CD14-positive monocyte (primary cell): Measurements from ENCODE around the gene DSC1. TPM values are rescaled to one million over a fixed set of nuclear protein-coding genes. Genes with fewer than 3 reads are reported as not detected.

Experiments used
- DNase-seq, 3 donors: peaks; one replicate each; pipeline ENCODE4 v3.0.0-alpha.2; 2011 to 2022
- H2AFZ ChIP-seq: 2 replicates; pipeline ENCODE4 v1.6.0; 2012; ENCODE audit warnings: mild to moderate bottlenecking, low read depth, low read length, inconsistent platforms; ENCODE audit not compliant: insufficient read depth, poor library complexity, severe bottlenecking
- H3K27ac ChIP-seq, 2 donors: 1 replicate in 1 of 2; 2 replicates in 1 of 2; pipeline ENCODE4 v1.5.1; 2012 to 2013; ENCODE audit warnings: low read length in 2 of 2, control low read depth in 1 of 2, inconsistent platforms in 1 of 2, low read depth in 1 of 2, mild to moderate bottlenecking in 1 of 2
- H3K27me3 ChIP-seq, 2 donors: one replicate each; pipeline versions ENCODE4 v1.6.0 to v1.6.1; 2011 to 2013; ENCODE audit warnings: low read length in 2 of 2; ENCODE audit not compliant: control insufficient read depth in 2 of 2, insufficient read depth in 2 of 2
- H3K36me3 ChIP-seq, 2 donors: replicated peaks in 1 of 2; 1 replicate in 1 of 2; 2 replicates in 1 of 2; pipeline versions ENCODE4 v1.5.1 to v1.6.1; 2012 to 2013; ENCODE audit warnings: low read length in 2 of 2, control low read depth in 1 of 2, inconsistent platforms in 1 of 2, mild to moderate bottlenecking in 1 of 2; ENCODE audit not compliant: insufficient read depth in 2 of 2, control insufficient read depth in 1 of 2
- H3K4me1 ChIP-seq, 2 donors: 1 replicate in 1 of 2; 2 replicates in 1 of 2; pipeline versions ENCODE4 v1.5.1 to v1.6.1; 2012 to 2013; ENCODE audit warnings: low read length in 2 of 2, control low read depth in 1 of 2, inconsistent platforms in 1 of 2, mild to moderate bottlenecking in 1 of 2, moderate library complexity in 1 of 2; ENCODE audit not compliant: insufficient read depth in 2 of 2, control insufficient read depth in 1 of 2
- H3K4me2 ChIP-seq: replicated peaks from 2 replicates; pipeline ENCODE3; 2012; ENCODE audit warnings: low read length, moderate library complexity, mild to moderate bottlenecking; ENCODE audit not compliant: poor library complexity, severe bottlenecking; ENCODE audit errors: extremely low read depth
- H3K4me3 ChIP-seq, 3 experiments: fragments of 200-600 bp in 1 of 3; sonication (generic) in 1 of 3; replicated peaks in 1 of 3; 1 replicate in 2 of 3; 2 replicates in 1 of 3; pipeline ENCODE4 v1.5.1; 2011 to 2013; ENCODE audit warnings: low read length in 3 of 3, mild to moderate bottlenecking in 3 of 3, control low read depth in 2 of 3, low read depth in 2 of 3, inconsistent platforms in 1 of 3, moderate library complexity in 1 of 3
- H3K79me2 ChIP-seq: 2 replicates; pipeline ENCODE4 v1.6.0; 2012; ENCODE audit warnings: mild to moderate bottlenecking, control low read depth, inconsistent platforms, low read length, moderate library complexity; ENCODE audit not compliant: insufficient read depth
- H3K9ac ChIP-seq: 2 replicates; pipeline ENCODE4 v1.6.0; 2017; ENCODE audit warnings: low read length, mild to moderate bottlenecking; ENCODE audit not compliant: insufficient read depth, poor library complexity, severe bottlenecking
- H3K9me3 ChIP-seq, 2 donors: replicated peaks in 1 of 2; 1 replicate in 1 of 2; 2 replicates in 1 of 2; pipeline versions ENCODE4 v1.5.1 to v1.6.1; 2012 to 2013; ENCODE audit warnings: low read length in 2 of 2, control low read depth in 1 of 2; ENCODE audit not compliant: control insufficient read depth in 1 of 2, insufficient read depth in 1 of 2
- H4K20me1 ChIP-seq: 2 replicates; pipeline ENCODE4 v1.6.0; 2012; ENCODE audit warnings: mild to moderate bottlenecking, low read length, control low read depth, moderate library complexity; ENCODE audit not compliant: insufficient read depth
- H3K27ac Mint-ChIP-seq, 7 donors: one replicate each; pipeline ENCODE4 v1.8.0; 2020; ENCODE audit warnings: mild to moderate bottlenecking in 7 of 7, mixed read lengths in 7 of 7, moderate library complexity in 6 of 7, inconsistent platforms in 2 of 7
- H3K27me3 Mint-ChIP-seq, 3 donors: one replicate each; pipeline ENCODE4 v1.8.0; 2021 to 2022; ENCODE audit warnings: low read depth in 3 of 3, mild to moderate bottlenecking in 3 of 3, mixed read lengths in 3 of 3, moderate library complexity in 3 of 3, inconsistent platforms in 1 of 3
- H3K36me3 Mint-ChIP-seq, 2 donors: one replicate each; pipeline ENCODE4 v1.8.0; 2020; ENCODE audit warnings: mixed read lengths in 2 of 2, inconsistent platforms in 1 of 2, mild to moderate bottlenecking in 1 of 2
- H3K4me1 Mint-ChIP-seq: one replicate; pipeline ENCODE4 v1.8.0; 2020; ENCODE audit warnings: mild to moderate bottlenecking, mixed read lengths
- H3K4me3 Mint-ChIP-seq, 2 donors: one replicate each; pipeline ENCODE4 v1.8.0; 2020; ENCODE audit warnings: mild to moderate bottlenecking in 2 of 2, mixed read lengths in 2 of 2, moderate library complexity in 1 of 2
- H3K9me3 Mint-ChIP-seq, 7 donors: one replicate each; pipeline ENCODE4 v1.8.0; 2020 to 2022; ENCODE audit warnings: mixed read lengths in 7 of 7, mild to moderate bottlenecking in 6 of 7, moderate library complexity in 6 of 7, inconsistent platforms in 2 of 7
- CTCF ChIP-seq: fragments of 200-600 bp; IDR thresholded peaks from one replicate; pipeline ENCODE4 v1.8.0; 2022; ENCODE audit warnings: antibody characterized with exemption, mild to moderate bottlenecking
- WGBS: methylation state at CpG from one replicate; pipeline ENCODE4 v1.1.5; 2013; ENCODE audit warnings: missing lambda C conversion rate; ENCODE audit not compliant: insufficient coverage; 5-methylcytosine and 5-hydroxymethylcytosine counted together
- intact Hi-C, 2 donors: fragments of 100-400 bp; cut with micrococcal nuclease; formaldehyde crosslinking; loops; one replicate each; pipeline versions ENCODE4 v1.15.0 to v1.15.1; 2023
- polyA plus RNA-seq, 3 donors: library from polyadenylated mRNA; depleted of rRNA in 1 of 3; unstranded in 2 of 3; stranded (reverse) in 1 of 3; fragments of 300-500 nt in 2 of 3; fragments of >200 nt in 1 of 3; fragmentation: Illumina TruSeq in 2 of 3; gene quantifications; 1 replicate in 2 of 3; 2 replicates in 1 of 3; pipeline ENCODE4 v1.2.3, GENCODE V29; 2012 to 2021

Gene DSC1
- polyA plus RNA-seq, 3 donors = not detected

- Histone ChIP-seq H3K4me1 (peaks cover 17 to 20% of the 10 kb centered on the region in 2 donors), H3K4me2 (no peak overlapping the region), H3K9ac (no peak overlapping the region), H3K79me2 (no peaks in the 10 kb centered on the region), H3K9me3 (no peaks in the 10 kb centered on the region), H2AFZ (peak overlapping the region; percentile 95), H3K27ac (no peak overlapping the region), H4K20me1 (no peaks in the 10 kb centered on the region), H3K4me3 (peak overlapping the region in 1 of 3 experiments; percentile 90), H3K36me3 (no peaks in the 10 kb centered on the region), H3K27me3 (peaks cover 19 to 25% of the 10 kb centered on the region in 2 donors)
- WGBS = 94% methylated on average over 7 of the region's 10 CpGs
- Mint-ChIP-seq H3K4me3 (peak overlapping the region in 1 of 2 donors; percentile 48), H3K27me3 (peaks cover 26 to 37% (median 34%) of the 10 kb centered on the region in 3 donors), H3K36me3 (no peaks in the 10 kb centered on the region), H3K4me1 (peaks cover 21% of the 10 kb centered on the region), H3K9me3 (peaks cover 0 to 7% (median 0%) of the 10 kb centered on the region in 7 donors), H3K27ac (no peak overlapping the region)
- no peak for TF ChIP-seq CTCF
- intact Hi-C loops = loop anchor here in 1 of 2 donors (10.0 kb wide), 1 partner anchor 115 kb away; no protein-coding TSS in a partner anchor
- DNase-seq = no peak
These were observed 63.0 kb downstream of the DSC1 start for GRCh38 chr18:31099450-31100230.

- intact Hi-C loops = no loop called here
- no peaks in the 10 kb centered on the region for H3K9me3 ChIP-seq
- no peak overlapping the region for H3K27ac Mint-ChIP-seq
- H3K4me1 Mint-ChIP-seq = peaks cover 19% of the 10 kb centered on the region
- H3K4me2 ChIP-seq = no peak overlapping the region
- H3K79me2 ChIP-seq = no peaks in the 10 kb centered on the region
- H3K9me3 Mint-ChIP-seq = peaks cover 0 to 7% (median 0%) of the 10 kb centered on the region in 7 donors
- peaks cover 17 to 20% of the 10 kb centered on the region in 2 donors for H3K4me1 ChIP-seq
- peaks cover 13 to 18% of the 10 kb centered on the region in 2 donors for H3K27me3 ChIP-seq
- no peak overlapping the region for H3K4me3 ChIP-seq
- no peaks in the 10 kb centered on the region for H3K36me3 ChIP-seq
- no peak overlapping the region for H3K9ac ChIP-seq
- H4K20me1 ChIP-seq = no peaks in the 10 kb centered on the region
- H2AFZ ChIP-seq = no peak overlapping the region
- no peak for DNase-seq
- H3K36me3 Mint-ChIP-seq = no peaks in the 10 kb centered on the region
- no peak overlapping the region for H3K27ac ChIP-seq
- H3K4me3 Mint-ChIP-seq = no peak overlapping the region
- no peak for TF ChIP-seq CTCF
- peaks cover 21 to 30% (median 27%) of the 10 kb centered on the region in 3 donors for H3K27me3 Mint-ChIP-seq
These were observed 63.8 kb downstream of the DSC1 start for GRCh38 chr18:31098878-31099277.
